NCI-H524 treated with DMSO at 0.1 percent for 48 hours (cell line): ENCODE results near the gene SUPV3L1.
"Not testable (repeated sequence)": the region's sequence is repeated elsewhere in the genome, so short reads cannot be mapped to it uniquely, and the experiment has no call there.

Experiments used
- DNase-seq: peaks from one replicate; lab custom pipeline; 2025; lab: John Stamatoyannopoulos, UW

SUPV3L1 gene

DNA sequence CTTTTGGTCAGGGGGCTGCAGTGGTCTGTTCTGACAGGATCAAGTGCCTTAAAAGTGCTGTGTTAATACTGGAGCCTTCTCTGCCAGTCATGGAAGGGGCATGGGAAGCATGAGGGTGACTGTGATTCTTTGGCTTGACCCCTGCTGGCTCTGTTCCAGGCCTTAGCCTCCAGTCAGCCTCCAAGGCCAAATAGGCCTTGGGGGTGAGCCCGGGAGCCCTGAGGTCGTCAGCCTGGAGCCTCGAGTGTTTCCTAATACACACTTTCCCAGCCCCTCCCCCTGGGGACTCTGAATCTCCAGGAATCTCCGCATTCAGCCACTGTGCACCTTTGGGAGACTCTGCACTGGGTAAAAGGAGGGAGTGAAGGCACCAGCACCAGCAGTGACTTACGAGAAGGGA, 50.1 kb downstream of the SUPV3L1 start:
- no peak for DNase-seq

DNA sequence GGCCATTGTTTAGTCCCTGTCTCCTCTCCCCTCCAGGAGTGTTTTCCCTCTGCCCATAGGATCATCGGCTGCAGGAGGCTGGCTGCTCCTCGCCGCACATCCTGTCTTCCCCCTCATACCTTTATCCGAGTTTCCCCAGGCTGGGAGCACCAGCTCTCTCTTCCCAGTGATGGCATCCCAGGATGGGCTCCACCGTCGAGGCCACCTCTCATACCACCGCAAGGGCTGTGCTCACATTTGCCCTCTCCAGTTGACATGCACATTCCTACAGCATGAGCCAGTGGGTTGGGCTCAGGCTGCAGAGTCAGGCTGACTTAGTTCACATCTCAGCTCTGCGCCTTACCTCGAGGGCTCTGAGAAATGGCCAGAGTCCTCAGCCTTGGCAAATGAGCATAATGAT, 52.2 kb downstream of the SUPV3L1 start:
- no peak for DNase-seq

- no peak for DNase-seq
Observed at GRCh38 chr10:69232736-69233480, 52.9 kb downstream of the SUPV3L1 start.

DNA sequence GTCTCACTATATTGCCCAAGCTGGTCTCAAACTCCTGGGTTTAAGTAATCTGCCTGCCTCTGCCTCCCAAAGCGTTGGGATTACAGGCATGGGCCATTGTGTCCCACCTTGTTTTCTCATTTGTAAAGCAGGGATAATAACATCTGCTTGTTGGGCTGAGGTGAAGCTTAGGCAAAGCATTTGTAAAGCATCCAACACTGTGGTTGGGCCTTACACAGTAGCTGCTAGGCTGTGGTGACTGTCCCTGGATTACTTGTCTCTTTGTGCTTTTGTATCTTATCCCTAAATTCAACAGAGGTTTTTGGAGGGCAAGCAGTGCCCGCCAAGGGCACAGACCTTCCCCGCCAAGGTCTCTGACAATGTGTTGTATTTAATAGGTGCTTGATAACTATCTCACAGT, 54.4 kb downstream of the SUPV3L1 start:
- DNase-seq = no peak

DNA sequence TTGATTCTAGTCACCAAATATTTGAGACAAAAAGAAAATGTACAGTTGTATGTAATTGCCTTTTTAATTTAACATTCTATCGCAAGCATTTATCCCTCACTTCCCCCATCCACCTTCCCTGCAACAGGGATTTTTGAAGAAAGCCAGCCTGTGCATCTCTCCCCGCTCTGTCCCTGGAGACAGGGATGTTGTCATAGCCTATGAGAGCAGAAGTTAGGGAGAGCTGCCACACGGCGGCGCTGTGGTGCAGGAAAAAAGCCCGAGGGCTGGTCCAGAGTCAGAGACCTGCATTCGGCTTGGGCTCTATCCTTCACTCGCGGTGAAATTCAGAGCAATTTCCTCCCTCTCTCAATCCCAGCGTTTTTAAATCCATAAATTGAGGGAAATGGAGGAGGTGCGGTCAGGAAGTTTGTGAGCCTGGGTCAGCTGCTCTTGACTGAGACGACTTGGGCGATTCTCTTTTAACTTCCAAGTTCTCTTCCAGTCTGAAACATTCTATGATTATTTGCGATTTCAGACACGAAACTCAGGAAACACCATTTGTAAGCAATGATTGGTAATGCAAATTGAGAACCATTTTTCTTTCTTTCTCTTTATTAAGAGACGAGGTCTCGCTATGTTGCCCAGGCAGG, 57.6 kb downstream of the SUPV3L1 start:
- DNase-seq = no peak

DNA sequence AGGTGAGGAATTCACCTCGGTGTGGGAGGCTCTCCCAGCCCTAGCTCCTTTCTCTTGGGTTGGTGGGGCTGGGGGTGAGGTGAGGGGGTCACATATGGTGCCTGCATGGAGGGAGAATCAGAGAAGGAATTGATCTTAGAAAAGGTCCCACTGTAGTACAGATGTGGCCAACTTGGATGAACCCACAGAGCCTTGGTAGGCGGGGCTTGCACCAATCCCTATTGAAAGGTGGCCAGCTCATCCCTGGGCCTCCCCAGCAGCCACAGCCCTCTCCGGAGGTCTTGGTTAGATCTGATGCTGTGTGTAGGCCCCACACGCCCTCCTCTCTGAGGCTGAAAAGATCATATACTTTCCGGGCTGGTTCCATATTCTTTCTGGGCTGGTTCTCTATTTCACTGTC, 59.1 kb downstream of the SUPV3L1 start:
- DNase-seq = no peak

- DNase-seq = no peak
Observed at GRCh38 chr10:69239816-69240434, 59.9 kb downstream of the SUPV3L1 start.

DNA sequence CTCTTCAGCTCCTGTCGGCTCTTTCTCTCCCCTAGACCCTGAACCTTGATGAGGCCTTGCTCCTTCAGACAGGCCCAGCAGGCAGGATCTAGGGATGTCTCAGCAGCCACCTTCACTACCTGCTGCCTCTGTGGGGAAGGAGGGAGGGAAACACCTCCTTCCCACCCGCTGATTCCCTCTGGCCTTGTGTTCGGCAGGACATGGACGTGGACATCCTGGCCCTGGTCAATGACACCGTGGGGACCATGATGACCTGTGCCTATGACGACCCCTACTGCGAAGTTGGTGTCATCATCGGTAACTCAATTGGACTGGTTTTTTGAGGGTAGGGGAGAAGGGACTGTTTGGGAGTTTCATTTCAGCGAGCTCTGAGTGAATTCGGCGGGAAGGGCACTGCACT, 60.4 kb downstream of the SUPV3L1 start:
- no peak for DNase-seq

- no peak for DNase-seq
Observed at GRCh38 chr10:69241575-69241974, 61.5 kb downstream of the SUPV3L1 start.

DNA sequence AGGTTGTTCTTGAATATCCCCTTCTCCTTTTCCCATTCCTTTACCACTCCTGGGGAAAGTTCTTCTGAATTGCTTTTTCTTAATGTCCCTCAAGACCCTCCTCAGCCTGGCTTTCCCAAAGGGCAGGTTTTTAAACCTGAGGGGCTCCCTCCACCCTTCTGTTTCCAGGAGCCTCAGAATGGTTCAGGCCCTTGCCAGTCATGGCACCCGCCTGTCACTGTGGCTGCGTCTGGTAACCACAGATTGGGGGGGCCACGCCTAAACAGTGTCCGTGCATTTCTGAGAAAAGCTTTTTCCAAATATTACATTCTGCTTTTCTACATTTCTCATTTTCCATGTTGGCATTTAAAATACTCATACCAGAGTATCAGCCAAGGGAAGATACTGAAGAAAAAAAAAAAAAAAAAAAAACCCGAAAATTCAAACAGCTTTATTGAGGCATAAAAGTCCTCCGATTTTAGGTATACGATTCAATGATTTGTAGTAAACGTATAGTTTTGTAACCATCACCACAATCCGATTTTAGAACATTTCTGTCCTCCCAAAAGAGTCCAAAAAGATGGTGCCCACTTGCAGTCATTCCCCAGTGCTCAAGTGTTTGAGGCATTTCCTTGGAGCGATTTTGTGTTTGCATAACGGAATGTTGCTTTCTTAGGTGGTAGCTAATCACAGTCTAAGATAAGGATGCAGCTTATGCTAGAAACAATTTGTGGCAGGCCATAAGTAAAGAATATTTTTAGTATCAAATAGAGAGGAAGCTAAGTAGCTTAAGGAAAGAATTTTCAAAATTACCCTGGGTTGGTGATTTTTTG, 62.2 kb downstream of the SUPV3L1 start:
- DNase-seq = no peak

DNA sequence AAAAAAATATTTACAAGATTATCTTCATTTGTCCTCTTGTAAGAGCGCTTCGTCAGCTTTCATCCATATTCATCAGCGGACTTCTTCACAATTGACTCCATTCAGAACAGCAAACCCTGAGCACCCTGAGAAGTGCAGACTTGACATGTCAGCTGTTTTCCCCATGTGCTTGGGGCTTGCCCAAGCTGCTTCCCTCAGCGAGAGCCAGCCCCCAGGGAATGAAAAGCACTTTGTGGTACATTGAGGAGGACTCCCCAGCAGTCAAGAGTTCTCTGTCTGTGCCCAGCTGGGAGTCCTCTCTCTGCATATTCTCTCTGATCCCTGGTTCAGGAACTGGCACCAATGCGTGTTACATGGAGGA, 62.8 kb downstream of the SUPV3L1 start:
- DNase-seq = no peak

DNA sequence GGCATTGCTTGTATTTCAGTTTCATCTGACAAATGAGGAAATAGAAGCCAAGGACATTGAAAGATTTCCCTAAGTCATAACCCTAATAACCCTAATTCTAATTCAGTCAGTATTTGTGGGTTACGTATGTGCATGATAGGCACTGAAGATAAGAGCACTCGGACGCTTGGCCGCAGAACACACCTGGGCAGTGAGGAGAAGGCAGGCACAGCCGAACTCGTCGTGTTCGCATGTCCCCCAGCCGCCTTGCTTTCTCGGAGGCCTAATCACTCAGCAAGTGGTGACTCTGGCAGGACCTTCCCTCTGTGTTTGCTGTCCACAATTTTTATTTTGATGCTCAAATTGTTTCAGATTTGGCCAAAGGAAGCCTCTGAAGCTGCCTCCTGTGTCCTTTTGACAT, 63.8 kb downstream of the SUPV3L1 start:
- no peak for DNase-seq

GRCh38 chr10:69246036-69246435, 66.0 kb downstream of the SUPV3L1 start:
- DNase-seq = no peak

- DNase-seq = no peak
Observed at GRCh38 chr10:69246581-69247312, 66.7 kb downstream of the SUPV3L1 start.

DNA sequence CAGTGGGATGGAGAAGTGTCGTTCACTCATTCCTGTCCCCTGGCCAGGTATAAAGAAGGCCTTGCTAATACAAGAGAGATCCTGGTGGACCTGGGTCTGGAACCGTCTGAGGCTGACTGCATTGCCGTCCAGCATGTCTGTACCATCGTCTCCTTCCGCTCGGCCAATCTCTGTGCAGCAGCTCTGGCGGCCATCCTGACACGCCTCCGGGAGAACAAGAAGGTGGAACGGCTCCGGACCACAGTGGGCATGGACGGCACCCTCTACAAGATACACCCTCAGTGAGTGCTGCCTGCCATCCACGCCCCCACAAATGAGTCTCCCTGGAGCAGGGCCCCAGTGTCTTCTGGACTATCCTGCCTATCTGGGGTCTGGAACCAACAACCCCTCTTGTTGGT, 67.3 kb downstream of the SUPV3L1 start:
- DNase-seq = no peak

DNA sequence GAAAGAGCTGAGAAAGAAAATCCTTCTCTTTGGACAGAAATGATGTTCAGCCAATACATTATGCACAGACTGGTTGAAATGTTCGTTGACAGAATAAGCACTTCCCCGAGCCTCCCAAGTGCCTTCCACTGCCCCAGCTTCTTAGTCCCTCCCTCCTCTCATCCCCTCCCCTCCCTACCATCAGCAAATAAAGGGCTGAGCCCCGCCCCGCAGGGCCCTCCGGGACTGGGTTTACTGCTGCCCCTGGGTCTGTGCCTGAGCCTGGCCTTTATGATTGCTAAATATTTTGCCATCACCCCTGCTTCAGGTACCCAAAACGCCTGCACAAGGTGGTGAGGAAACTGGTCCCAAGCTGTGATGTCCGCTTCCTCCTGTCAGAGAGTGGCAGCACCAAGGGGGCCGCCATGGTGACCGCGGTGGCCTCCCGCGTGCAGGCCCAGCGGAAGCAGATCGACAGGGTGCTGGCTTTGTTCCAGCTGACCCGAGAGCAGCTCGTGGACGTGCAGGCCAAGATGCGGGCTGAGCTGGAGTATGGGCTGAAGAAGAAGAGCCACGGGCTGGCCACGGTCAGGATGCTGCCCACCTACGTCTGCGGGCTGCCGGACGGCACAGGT, 68.2 kb downstream of the SUPV3L1 start:
- DNase-seq = no peak

DNA sequence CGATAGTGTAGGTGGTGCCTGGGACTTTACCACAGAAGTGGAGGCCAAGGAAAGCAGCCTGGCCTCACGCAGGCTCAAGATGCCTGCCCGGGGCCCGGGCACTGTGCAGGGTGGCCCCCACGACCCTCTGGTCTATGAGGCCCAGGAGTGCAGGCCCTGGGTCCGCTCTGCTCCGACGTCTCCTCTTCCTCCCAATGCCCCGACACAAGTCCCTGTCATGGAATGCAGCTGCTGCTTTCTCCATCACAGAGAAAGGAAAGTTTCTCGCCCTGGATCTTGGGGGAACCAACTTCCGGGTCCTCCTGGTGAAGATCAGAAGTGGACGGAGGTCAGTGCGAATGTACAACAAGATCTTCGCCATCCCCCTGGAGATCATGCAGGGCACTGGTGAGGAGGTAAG, 70.0 kb downstream of the SUPV3L1 start:
- DNase-seq = no peak

GRCh38 chr10:69251417-69251816, 71.4 kb downstream of the SUPV3L1 start:
- DNase-seq = not testable (repeated sequence)

DNA sequence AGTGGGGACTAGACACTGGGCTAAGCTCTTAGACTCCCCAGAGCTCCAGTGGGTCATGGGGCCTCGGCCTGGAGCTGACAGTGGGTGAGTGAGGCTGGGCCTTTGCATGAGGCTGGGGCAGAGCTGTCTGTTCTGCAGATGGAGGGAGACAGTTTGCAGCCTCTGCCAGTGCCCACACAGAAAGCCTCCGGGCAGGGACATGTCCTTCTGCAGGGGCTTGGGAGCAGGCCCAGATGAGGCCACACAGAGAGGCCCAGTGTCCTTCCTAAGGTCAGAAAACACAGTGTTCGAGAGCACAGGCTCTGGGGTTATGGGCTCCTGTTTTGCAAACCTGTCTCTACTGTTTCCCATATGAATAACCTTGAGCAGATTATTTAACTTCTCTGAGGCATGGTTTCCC, 73.1 kb downstream of the SUPV3L1 start:
- DNase-seq = no peak

DNA sequence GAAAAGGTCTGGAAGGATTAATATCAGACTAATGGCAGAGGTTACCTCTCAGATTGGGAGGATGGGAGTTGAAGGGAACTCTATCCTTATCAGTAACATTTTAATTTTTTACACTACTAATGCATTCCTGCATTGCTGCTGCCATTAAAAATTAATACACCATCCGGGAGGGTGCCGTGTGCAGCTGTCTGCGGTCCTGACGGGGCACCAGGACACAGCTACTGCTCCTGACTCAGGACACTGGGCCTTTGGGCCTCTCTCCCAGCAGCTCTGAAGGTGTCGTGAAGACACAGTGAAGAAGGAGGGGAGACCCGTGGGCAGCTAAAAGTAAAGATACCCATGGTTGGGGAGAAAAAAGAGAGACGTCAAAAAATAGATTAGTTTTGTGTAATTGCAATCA, 74.8 kb downstream of the SUPV3L1 start:
- no peak for DNase-seq
